Adrenal gland (tissue), 5 donors: Measurements from ENCODE around the gene ARFGEF3.

Source experiments
- CTCF ChIP-seq, 6 experiments: fragments of 450-650 bp in 4 of 6; fragments of 200-600 bp in 2 of 6; sonication (generic) in 1 of 6; IDR thresholded peaks; 1 replicate in 5 of 6; 2 replicates in 1 of 6; pipeline versions ENCODE4 v1.5.1 to v1.8.0; 2016 to 2021; ENCODE audit warnings: antibody characterized with exemption in 6 of 6, mild to moderate bottlenecking in 2 of 6, moderate library complexity in 1 of 6
- POLR2A ChIP-seq, 2 donors: fragments of 450-650 bp; IDR thresholded peaks; one replicate each; pipeline ENCODE4 v1.6.1; 2017; ENCODE audit warnings: antibody characterized with exemption in 2 of 2, mild to moderate bottlenecking in 2 of 2, moderate library complexity in 1 of 2
- donor health status: DM: no; HTN: no; CAD: no.

- TF ChIP-seq CTCF (IDR thresholded peaks at IDR 0.05) (no peak), POLR2A (IDR thresholded peaks at IDR 0.05) (no peak)
These were observed 26.7 kb downstream of the ARFGEF3 start for GRCh38 chr6:138188278-138188941.
